Activated naive CD4-positive, alpha-beta T cell (primary cell): ENCODE results near the gene ENOPH1.

Experiments used
- DNase-seq, 4 experiments: peaks; one replicate each; lab custom pipeline; 2025; lab: John Stamatoyannopoulos, UW

ENOPH1 gene

DNA sequence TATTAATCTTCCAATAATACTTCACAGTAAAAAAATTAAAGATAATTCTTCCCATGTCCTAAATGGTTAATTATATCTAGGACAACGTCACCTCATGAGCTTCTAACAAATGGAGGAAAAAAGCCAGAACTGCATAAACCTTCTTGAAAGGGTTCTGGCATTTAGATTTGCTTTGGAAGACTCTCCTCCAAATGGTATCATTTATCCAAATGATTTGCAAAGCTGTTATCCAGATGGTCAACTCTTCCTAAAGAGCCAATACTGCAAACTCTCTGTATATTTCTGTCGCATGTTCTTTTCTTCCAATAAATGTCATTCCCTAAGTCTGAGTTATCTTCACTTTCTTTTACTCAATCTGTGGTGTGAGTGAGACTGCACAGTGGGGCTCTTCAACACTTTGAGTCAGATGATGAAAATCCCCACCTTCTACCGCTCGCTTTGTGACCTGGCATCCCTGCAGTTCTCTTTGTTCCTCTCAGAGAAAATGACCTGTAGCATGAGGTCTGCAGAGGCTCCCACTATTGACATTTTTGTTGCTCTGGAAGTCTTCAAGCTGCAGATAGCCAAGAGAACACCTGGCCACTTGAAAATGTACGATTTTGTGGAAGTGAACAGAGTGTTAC, 78.5 kb downstream of the ENOPH1 start:
- no peak for DNase-seq

DNA sequence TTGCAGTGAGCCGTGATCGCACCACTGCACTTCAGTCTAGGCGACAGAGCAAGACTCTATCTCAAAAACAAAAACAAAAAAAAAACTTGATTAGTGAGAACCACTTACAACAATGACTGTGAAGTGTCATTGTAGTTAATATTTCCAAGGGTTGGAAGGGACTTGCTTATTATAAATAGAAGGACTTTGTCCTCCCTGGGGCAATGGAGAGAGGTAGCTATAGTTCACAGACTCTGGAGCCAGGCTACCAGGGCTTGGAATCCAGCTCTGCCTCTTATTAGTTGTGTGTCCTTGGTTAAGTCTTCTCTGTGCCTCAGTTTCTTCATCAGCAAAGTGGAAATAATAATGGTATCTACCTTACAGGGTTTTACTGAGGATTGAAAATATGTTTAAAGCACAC, 79.8 kb downstream of the ENOPH1 start:
- DNase-seq = no peak
